ENCODE results near the gene CMIP.

CMIP gene

DNA sequence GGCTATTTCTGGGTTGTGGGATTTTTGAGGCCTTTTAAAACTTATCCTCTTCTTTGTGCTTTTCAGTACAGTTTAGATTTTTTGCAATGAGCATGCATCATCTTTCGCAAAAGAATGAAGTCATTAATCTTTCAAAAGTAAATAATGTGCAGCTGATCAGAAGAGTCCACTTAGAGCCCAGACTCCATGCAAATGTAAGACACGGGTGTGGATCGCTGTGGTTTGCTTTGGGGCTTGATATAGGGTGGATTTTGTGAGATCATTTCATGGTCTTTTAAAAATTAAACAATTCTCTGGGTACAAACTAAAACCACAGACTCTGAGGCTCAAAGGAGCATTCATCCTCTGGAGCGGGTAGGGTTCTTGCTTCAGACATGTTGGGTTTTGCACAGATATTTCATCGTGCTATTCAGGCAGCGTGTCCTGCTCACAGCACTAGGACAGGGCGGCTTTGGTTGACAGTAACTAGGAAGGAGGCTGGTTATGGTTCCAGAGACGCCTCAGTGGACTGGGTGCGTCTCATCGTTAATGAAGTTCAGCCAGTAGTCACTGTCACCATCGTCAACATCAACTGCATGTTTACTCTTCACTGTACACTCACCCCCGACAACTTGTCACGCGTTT lies 205.1 kb downstream of the CMIP start:
- H3K4me3 ChIP-seq (ENCODE audit: low read length): no peak overlapping the region
- TF ChIP-seq ZNF274 (IDR thresholded peaks at IDR 0.05; ENCODE audit: low read depth, low read length): no peak

GRCh38 chr16:81650281-81650680 lies 205.7 kb downstream of the CMIP start:
- H3K4me3 ChIP-seq (ENCODE audit: low read length): no peak overlapping the region
- no peak for TF ChIP-seq ZNF274 (IDR thresholded peaks at IDR 0.05; ENCODE audit: low read depth, low read length)

DNA sequence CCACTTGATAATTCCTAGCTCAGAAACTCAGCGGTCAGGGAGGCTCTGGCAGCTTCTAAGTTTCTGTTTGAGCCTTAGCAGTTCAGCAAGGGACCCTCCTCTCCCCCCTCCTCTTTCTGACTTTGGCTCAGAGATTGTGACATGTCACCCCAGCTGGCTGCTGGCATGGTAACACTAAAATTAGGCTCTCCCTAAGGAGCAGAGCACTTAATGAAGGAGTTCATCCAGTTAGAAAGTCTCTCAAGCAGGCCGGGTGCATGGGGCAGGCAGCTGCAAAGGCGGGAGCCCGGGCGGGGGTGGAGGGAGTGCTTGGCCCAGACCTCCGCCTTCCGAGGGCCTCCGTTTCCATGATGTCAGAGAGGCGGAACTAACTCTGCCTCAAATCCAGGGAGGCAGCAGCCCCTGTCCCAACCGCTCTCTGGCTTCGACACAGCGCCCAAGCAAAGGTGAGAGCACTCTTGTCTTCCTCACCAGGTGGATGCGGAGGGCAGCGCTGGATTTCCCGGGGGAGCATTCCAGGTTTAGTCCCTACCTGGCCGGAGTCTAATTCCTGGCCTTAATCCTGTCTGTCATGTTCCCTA lies 206.5 kb downstream of the CMIP start:
- TF ChIP-seq ZNF274 (IDR thresholded peaks at IDR 0.05; ENCODE audit: low read depth, low read length): no peak
- H3K4me3 ChIP-seq (ENCODE audit: low read length): no peak overlapping the region

- no peak for TF ChIP-seq ZNF274 (IDR thresholded peaks at IDR 0.05; ENCODE audit: low read depth, low read length)
- H3K4me3 ChIP-seq (ENCODE audit: low read length): no peak overlapping the region
Observed at GRCh38 chr16:81651758-81652718, 207.4 kb downstream of the CMIP start.

- no peak overlapping the region for H3K4me3 ChIP-seq (ENCODE audit: low read length)
Observed at GRCh38 chr16:81652798-81653505, 208.3 kb downstream of the CMIP start.

DNA sequence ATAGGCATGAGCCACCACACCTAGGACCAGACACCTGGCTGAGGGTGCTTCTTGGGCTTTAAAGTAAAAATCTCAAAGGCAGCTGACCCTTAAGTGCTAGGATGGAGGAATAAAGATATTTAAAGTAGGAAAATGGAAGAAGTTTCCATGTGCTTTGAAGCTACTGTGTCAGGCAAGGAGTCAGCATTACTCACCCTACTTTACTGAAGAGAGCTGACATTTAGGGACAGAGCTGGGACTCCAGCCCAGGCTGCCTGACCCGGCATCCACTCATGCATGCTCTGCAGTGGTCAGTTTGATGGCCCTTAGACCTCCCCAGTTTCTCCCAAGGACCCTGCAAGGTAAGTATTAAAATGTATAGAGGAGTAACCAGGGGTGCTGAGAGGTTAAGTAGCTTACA lies 209.7 kb downstream of the CMIP start:
- no peak overlapping the region for H3K4me3 ChIP-seq (ENCODE audit: low read length)
- TF ChIP-seq ZNF274 (IDR thresholded peaks at IDR 0.05; ENCODE audit: low read depth, low read length): no peak

More at GRCh38 chr16:81652798-81653505, 208.3 kb downstream of the CMIP start:
- no peak for TF ChIP-seq ZNF274 (IDR thresholded peaks at IDR 0.05; ENCODE audit: low read depth, low read length)

- no peak for TF ChIP-seq ZNF274 (IDR thresholded peaks at IDR 0.05; ENCODE audit: low read depth, low read length)
- no peak overlapping the region for H3K4me3 ChIP-seq (ENCODE audit: low read length)
Observed at GRCh38 chr16:81655469-81656162, 211.0 kb downstream of the CMIP start.

- no peak overlapping the region for H3K4me3 ChIP-seq (ENCODE audit: low read length)
- TF ChIP-seq ZNF274 (IDR thresholded peaks at IDR 0.05; ENCODE audit: low read depth, low read length): no peak
Observed at GRCh38 chr16:81657224-81657623, 212.6 kb downstream of the CMIP start.

- TF ChIP-seq ZNF274 (IDR thresholded peaks at IDR 0.05; ENCODE audit: low read depth, low read length): no peak
Observed at GRCh38 chr16:81657781-81658180, 213.2 kb downstream of the CMIP start.

DNA sequence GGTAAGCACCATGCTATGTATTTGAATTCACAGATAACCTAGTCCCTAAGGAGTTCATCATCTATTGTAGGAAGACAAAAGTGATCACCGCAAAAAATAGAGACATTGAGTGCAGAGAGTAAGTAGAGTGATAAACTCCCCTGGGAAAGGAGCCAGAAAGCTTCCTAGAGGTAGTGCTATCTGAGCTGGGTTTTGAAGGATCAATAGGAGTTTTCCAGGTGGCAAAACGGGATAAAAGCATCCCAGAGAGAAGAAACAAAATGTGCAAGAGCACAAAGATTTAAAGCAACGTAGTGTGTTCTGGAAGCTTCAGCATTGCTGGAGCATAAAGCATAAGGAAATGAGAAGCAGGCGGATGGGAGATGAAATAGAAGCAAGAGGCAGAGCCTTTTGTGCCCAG lies 213.8 kb downstream of the CMIP start:
- no peak overlapping the region for H3K4me3 ChIP-seq (ENCODE audit: low read length)
- no peak for TF ChIP-seq ZNF274 (IDR thresholded peaks at IDR 0.05; ENCODE audit: low read depth, low read length)

More at GRCh38 chr16:81657781-81658180, 213.2 kb downstream of the CMIP start:
- no peak overlapping the region for H3K4me3 ChIP-seq (ENCODE audit: low read length)

GRCh38 chr16:81659249-81659648 lies 214.6 kb downstream of the CMIP start:
- no peak for TF ChIP-seq ZNF274 (IDR thresholded peaks at IDR 0.05; ENCODE audit: low read depth, low read length)
- H3K4me3 ChIP-seq (ENCODE audit: low read length): no peak overlapping the region

GRCh38 chr16:81661082-81661481 lies 216.5 kb downstream of the CMIP start:
- H3K4me3 ChIP-seq (ENCODE audit: low read length): no peak overlapping the region
- no peak for TF ChIP-seq ZNF274 (IDR thresholded peaks at IDR 0.05; ENCODE audit: low read depth, low read length)

DNA sequence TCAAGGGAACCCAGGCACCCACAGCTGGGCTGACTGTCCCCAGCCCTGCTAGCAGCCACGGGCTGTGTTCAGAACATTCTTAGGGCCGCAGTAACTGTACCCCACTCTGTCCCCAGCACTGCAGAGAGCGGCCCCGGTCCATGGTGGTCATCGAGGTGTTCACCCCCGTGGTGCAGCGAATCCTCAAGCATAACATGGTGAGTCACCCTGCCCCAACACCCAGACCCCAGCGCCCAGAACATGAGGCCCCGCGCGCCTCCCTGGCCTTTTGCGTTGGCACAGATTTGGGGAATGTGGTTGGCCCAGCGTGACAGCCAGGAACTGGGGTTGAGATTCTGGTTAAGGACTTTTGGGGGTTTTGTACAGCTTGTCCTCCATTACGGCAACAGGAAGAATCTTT lies 219.5 kb downstream of the CMIP start:
- TF ChIP-seq ZNF274 (IDR thresholded peaks at IDR 0.05; ENCODE audit: low read depth, low read length): no peak
- no peak overlapping the region for H3K4me3 ChIP-seq (ENCODE audit: low read length)

- no peak overlapping the region for H3K4me3 ChIP-seq (ENCODE audit: low read length)
- no peak for TF ChIP-seq ZNF274 (IDR thresholded peaks at IDR 0.05; ENCODE audit: low read depth, low read length)
Observed at GRCh38 chr16:81665588-81665987, 221.0 kb downstream of the CMIP start.

All from GM08714 (cell line).